Smooth muscle cell (in vitro differentiated cells): ENCODE measurements around the gene CUX1. TPM values are rescaled to one million over a fixed set of nuclear protein-coding genes. Genes with fewer than 3 reads are reported as not detected.

ENCODE experiments used
- DNase-seq: peaks from one replicate; lab custom pipeline; 2025; ENCODE audit not compliant: unreplicated experiment; lab: John Stamatoyannopoulos, UW
- H2AFZ ChIP-seq: fragments of 200-600 bp; sonication (generic); 2 replicates; pipeline ENCODE4 v1.6.0; 2016; ENCODE audit warnings: antibody characterized with exemption, low read depth, mild to moderate bottlenecking
- H3F3A ChIP-seq: fragments of 200-600 bp; sonication (generic); 2 replicates; pipeline ENCODE4 v1.6.0; 2017; ENCODE audit warnings: antibody characterized with exemption, low read depth
- H3K27ac ChIP-seq: fragments of 200-600 bp; sonication (generic); 2 replicates; pipeline ENCODE4 v1.5.1; 2016; ENCODE audit warnings: low read depth, mild to moderate bottlenecking
- H3K27me3 ChIP-seq: fragments of 200-600 bp; sonication (generic); 2 replicates; pipeline ENCODE4 v1.6.1; 2016; ENCODE audit warnings: low read depth, mild to moderate bottlenecking
- H3K36me3 ChIP-seq: fragments of 200-600 bp; sonication (generic); 2 replicates; pipeline ENCODE4 v1.5.1; 2016; ENCODE audit warnings: low read depth
- H3K4me1 ChIP-seq: fragments of 200-600 bp; sonication (generic); 2 replicates; pipeline ENCODE4 v1.5.1; 2016; ENCODE audit warnings: low read depth
- H3K4me2 ChIP-seq: fragments of 200-600 bp; sonication (generic); 2 replicates; pipeline ENCODE4 v1.6.0; 2016; ENCODE audit warnings: mild to moderate bottlenecking
- H3K4me3 ChIP-seq: fragments of 200-600 bp; sonication (generic); 2 replicates; pipeline ENCODE4 v1.5.1; 2016; ENCODE audit warnings: mild to moderate bottlenecking
- H3K79me2 ChIP-seq: fragments of 200-600 bp; sonication (generic); 2 replicates; pipeline ENCODE4 v1.6.0; 2016; ENCODE audit warnings: low read depth, mild to moderate bottlenecking
- H3K9ac ChIP-seq: fragments of 200-600 bp; sonication (generic); 2 replicates; pipeline ENCODE4 v1.6.0; 2016; ENCODE audit warnings: low read depth
- H3K9me3 ChIP-seq: fragments of 200-600 bp; sonication (generic); replicated peaks from 2 replicates; pipeline ENCODE4 v1.5.1; 2016; ENCODE audit warnings: low read depth
- H4K20me1 ChIP-seq: fragments of 200-600 bp; sonication (generic); 2 replicates; pipeline ENCODE4 v1.6.0; 2016; ENCODE audit warnings: low read depth
- CTCF ChIP-seq: fragments of 200-600 bp; sonication (generic); IDR thresholded peaks from 2 replicates; pipeline ENCODE4 v1.5.1; 2017; ENCODE audit warnings: borderline replicate concordance, mild to moderate bottlenecking, antibody characterized with exemption; ENCODE audit not compliant: insufficient read depth, poor library complexity, severe bottlenecking
- WGBS: methylation state at CpG from one replicate; pipeline ENCODE4 v1.1.7; 2016; ENCODE audit warnings: low lambda C conversion rate; 5-methylcytosine and 5-hydroxymethylcytosine counted together
- polyA plus RNA-seq: library from polyadenylated mRNA; unstranded; fragments of >200 nt; fragmentation: Nextera tagmentation; extraction: Ambion mirVana; gene quantifications from 2 replicates; pipeline ENCODE4 v1.2.1, GENCODE V29; 2016
- total RNA-seq: library from RNA; depleted of rRNA; stranded (reverse); fragments of >200 nt; gene quantifications from 2 replicates; pipeline ENCODE4 v1.2.3, GENCODE V29; 2014

Gene CUX1
- total and polyA plus RNA-seq, 2 experiments from 2014 or later = 56.3 to 78.4 TPM

- no peaks in the 10 kb centered on the region for H3F3A ChIP-seq
- peaks cover 96% of the 10 kb centered on the region for H4K20me1 ChIP-seq
- H2AFZ ChIP-seq = no peak overlapping the region
- H3K9me3 ChIP-seq = no peaks in the 10 kb centered on the region
- no peaks in the 10 kb centered on the region for H3K27me3 ChIP-seq
- no peak overlapping the region for H3K4me3 ChIP-seq
- no peak for DNase-seq
- TF ChIP-seq CTCF = no peak
- H3K4me1 ChIP-seq = no peaks in the 10 kb centered on the region
- H3K9ac ChIP-seq = no peak overlapping the region
- H3K4me2 ChIP-seq = no peak overlapping the region
- 79% methylated on average over 8 of the region's 8 CpGs for WGBS
- H3K79me2 ChIP-seq = peaks cover 57% of the 10 kb centered on the region
- no peak overlapping the region for H3K27ac ChIP-seq
- no peaks in the 10 kb centered on the region for H3K36me3 ChIP-seq
Measured at GRCh38 chr7:101993311-101993710, 175.9 kb downstream of the CUX1 start.

- Histone ChIP-seq H4K20me1 (peaks cover 97% of the 10 kb centered on the region), H2AFZ (no peak overlapping the region), H3K79me2 (peaks cover 46% of the 10 kb centered on the region), H3K27ac (no peak overlapping the region), H3F3A (no peaks in the 10 kb centered on the region), H3K27me3 (no peaks in the 10 kb centered on the region), H3K4me1 (peaks cover 4% of the 10 kb centered on the region), H3K4me2 (no peak overlapping the region), H3K4me3 (no peak overlapping the region), H3K36me3 (no peaks in the 10 kb centered on the region), H3K9me3 (no peaks in the 10 kb centered on the region), H3K9ac (no peak overlapping the region)
- 95% methylated on average over 5 of the region's 5 CpGs for WGBS
- no peak for DNase-seq
- TF ChIP-seq CTCF = no peak
Measured at GRCh38 chr7:101995121-101995520, 177.7 kb downstream of the CUX1 start.

DNA sequence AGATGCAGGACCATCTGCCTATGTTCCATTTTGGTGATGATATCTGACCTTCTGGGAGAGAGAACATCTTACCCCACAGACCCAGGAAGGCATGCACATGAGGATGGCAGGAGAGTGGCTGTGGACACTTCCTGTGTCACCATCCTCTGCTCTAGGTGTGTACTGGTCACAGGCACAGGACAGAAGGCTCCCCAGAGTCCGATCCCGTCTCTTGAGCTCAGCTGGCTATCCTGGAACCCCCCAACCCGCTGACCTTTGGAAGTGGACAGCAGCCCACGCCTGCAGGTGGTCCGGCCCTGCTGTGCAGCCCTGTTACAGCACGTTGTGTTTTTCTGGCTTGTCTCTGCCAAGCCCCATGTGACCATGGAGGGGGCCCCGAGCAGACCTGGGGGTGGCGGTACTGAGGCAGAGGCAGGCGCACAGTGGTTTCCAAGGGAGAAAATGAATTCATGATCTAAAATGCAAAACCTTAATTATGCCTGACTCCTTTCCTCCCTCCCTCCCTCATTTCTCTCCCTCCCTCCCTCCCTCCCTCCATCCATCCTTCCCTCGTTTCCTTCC is 178.8 kb downstream of the CUX1 start:
- H3K9ac ChIP-seq = no peak overlapping the region
- H3K36me3 ChIP-seq = no peaks in the 10 kb centered on the region
- H3K4me2 ChIP-seq = no peak overlapping the region
- no peak for DNase-seq
- no peak overlapping the region for H3K27ac ChIP-seq
- H3K9me3 ChIP-seq = no peaks in the 10 kb centered on the region
- H2AFZ ChIP-seq = no peak overlapping the region
- 91% methylated on average over 9 of the region's 10 CpGs for WGBS
- H3K79me2 ChIP-seq = peaks cover 44% of the 10 kb centered on the region
- TF ChIP-seq CTCF = no peak
- peaks cover 4% of the 10 kb centered on the region for H3K4me1 ChIP-seq
- H3K4me3 ChIP-seq = no peak overlapping the region
- no peaks in the 10 kb centered on the region for H3K27me3 ChIP-seq
- H3F3A ChIP-seq = no peaks in the 10 kb centered on the region
- peaks cover 97% of the 10 kb centered on the region for H4K20me1 ChIP-seq

DNA sequence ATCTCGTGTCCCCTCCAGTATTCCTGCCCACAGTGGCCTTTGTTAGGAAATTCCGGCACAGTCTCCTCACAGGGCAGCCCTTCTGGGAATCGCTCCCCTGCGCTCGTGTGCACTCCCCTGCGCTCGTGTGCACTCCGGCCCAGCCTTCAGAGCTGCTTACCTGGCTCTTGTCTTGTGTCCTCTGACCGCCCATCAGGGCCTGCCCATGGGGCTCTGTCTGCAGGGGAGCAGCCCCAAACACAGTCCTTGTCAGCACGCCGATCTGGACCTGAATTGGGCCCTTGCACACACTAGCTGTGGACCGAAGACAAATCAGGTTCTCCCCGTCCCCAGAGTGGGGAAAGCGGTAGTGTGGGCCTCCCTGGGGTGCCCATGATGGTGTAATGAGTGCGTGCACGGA is 179.4 kb downstream of the CUX1 start:
- H3K4me2 ChIP-seq = no peak overlapping the region
- no peak overlapping the region for H2AFZ ChIP-seq
- H4K20me1 ChIP-seq = peaks cover 97% of the 10 kb centered on the region
- DNase-seq = no peak
- peaks cover 4% of the 10 kb centered on the region for H3K4me1 ChIP-seq
- H3K27ac ChIP-seq = no peak overlapping the region
- WGBS = 94% methylated on average over 16 of the region's 16 CpGs
- H3K27me3 ChIP-seq = no peaks in the 10 kb centered on the region
- H3K36me3 ChIP-seq = no peaks in the 10 kb centered on the region
- H3K9me3 ChIP-seq = no peaks in the 10 kb centered on the region
- no peak for TF ChIP-seq CTCF
- H3K9ac ChIP-seq = no peak overlapping the region
- no peaks in the 10 kb centered on the region for H3F3A ChIP-seq
- peaks cover 42% of the 10 kb centered on the region for H3K79me2 ChIP-seq
- H3K4me3 ChIP-seq = no peak overlapping the region
